DOHH2 (cell line): Measurements from ENCODE around the gene TUBA8.
"Not testable (repeated sequence)": the region's sequence is repeated elsewhere in the genome, so short reads cannot be mapped to it uniquely, and the experiment has no call there.

Experiments used
- H3F3A ChIP-seq: fragments of 200-600 bp; sonication (generic), shearing (Covaris generic); 2 replicates; pipeline ENCODE4 v1.6.0; 2016; ENCODE audit warnings: antibody characterized with exemption, mild to moderate bottlenecking; ENCODE audit not compliant: control insufficient read depth, insufficient read depth
- H3K27ac ChIP-seq: fragments of 200-600 bp; sonication (generic); 2 replicates; pipeline ENCODE4 v1.5.1; 2014; ENCODE audit warnings: low read depth, mild to moderate bottlenecking, low read length, moderate library complexity
- H3K27me3 ChIP-seq: fragments of 200-600 bp; sonication (generic); 2 replicates; pipeline ENCODE4 v1.6.1; 2014; ENCODE audit warnings: mild to moderate bottlenecking, low read length, mixed read lengths; ENCODE audit not compliant: control insufficient read depth
- H3K36me3 ChIP-seq: fragments of 200-600 bp; sonication (generic); 2 replicates; pipeline ENCODE4 v1.6.1; 2014; ENCODE audit warnings: mild to moderate bottlenecking, low read length, moderate library complexity, mixed read lengths; ENCODE audit not compliant: control insufficient read depth
- H3K4me1 ChIP-seq: fragments of 200-600 bp; sonication (generic); 2 replicates; pipeline ENCODE4 v1.6.1; 2014; ENCODE audit warnings: mild to moderate bottlenecking, low read length, mixed read lengths; ENCODE audit not compliant: control insufficient read depth
- H3K4me2 ChIP-seq: fragments of 200-600 bp; sonication (generic); 2 replicates; pipeline ENCODE4 v1.6.0; 2014; ENCODE audit warnings: mild to moderate bottlenecking, low read length, moderate library complexity
- H3K4me3 ChIP-seq: fragments of 200-600 bp; sonication (generic); 2 replicates; pipeline ENCODE4 v1.5.1; 2014; ENCODE audit warnings: mild to moderate bottlenecking, low read length, mixed read lengths
- H3K79me2 ChIP-seq: fragments of 200-600 bp; sonication (generic); 2 replicates; pipeline ENCODE4 v1.6.1; 2014; ENCODE audit warnings: mild to moderate bottlenecking, low read length, mixed read lengths; ENCODE audit not compliant: control insufficient read depth
- H3K9me2 ChIP-seq: fragments of 200-600 bp; sonication (generic); replicated peaks from 2 replicates; pipeline ENCODE4 v1.6.1; 2014; ENCODE audit warnings: mild to moderate bottlenecking, low read length, mixed read lengths; ENCODE audit not compliant: control insufficient read depth
- H3K9me3 ChIP-seq: fragments of 200-600 bp; sonication (generic); 2 replicates; pipeline ENCODE4 v1.6.1; 2014; ENCODE audit warnings: antibody characterized with exemption, low read length, mixed read lengths; ENCODE audit not compliant: control insufficient read depth, insufficient read depth
- H4K20me1 ChIP-seq: fragments of 200-600 bp; sonication (generic); 2 replicates; pipeline ENCODE4 v1.6.0; 2014; ENCODE audit warnings: low read depth, mild to moderate bottlenecking, antibody characterized with exemption, low read length, moderate library complexity; ENCODE audit not compliant: control insufficient read depth, insufficient read depth
- EZH2phosphoT487 ChIP-seq: fragments of 200-600 bp; sonication (generic); IDR thresholded peaks from 2 replicates; pipeline ENCODE4 v1.6.1; 2017; ENCODE audit warnings: borderline replicate concordance, mild to moderate bottlenecking, antibody characterized with exemption, low read length, moderate library complexity, mixed read lengths
- TF ChIP-seq, protein P1 (sequence below): fragments of 200-600 bp; sonication (generic); IDR thresholded peaks from one replicate; pipeline ENCODE4 v1.5.1; 2014; ENCODE audit warnings: antibody characterized with exemption, mild to moderate bottlenecking, low read depth, low read length; ENCODE audit not compliant: poor library complexity, severe bottlenecking

TUBA8 gene

DNA sequence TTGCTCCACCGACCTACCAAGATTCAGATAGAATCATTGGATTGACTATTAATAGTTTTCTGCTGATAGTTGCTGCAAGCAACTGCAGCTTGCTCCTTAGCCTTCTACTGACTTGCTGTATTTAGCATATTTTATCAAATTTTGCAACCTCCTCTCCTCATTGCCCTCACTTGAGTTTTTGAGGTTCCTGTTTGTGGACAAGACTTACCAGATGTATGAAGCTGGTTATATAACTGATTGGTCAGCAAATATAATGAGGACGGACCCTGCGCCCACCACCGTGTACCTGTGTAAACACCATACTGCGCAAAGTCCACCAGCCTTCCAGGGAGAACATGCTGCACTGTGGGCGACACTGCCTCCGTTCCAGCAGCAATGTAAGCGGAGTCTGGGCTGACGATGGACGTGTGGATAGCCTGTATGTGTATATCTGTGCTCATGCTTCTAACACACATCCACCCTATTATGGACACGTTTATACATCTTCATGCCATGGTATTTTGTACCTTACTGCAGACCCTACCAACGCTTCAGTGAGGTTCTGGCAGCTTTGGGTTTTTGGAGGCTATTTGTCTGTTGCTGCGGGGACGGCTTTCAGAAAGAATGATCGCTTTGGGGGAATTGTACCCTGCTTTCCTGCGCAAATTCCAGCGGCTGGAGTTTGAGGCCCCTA is 37.8 kb downstream of the TUBA8 start:
- Histone ChIP-seq H3K79me2 (no peaks in the 10 kb centered on the region), H3K36me3 (no peaks in the 10 kb centered on the region), H3K27me3 (peaks cover 30% of the 10 kb centered on the region), H3K4me1 (peaks cover 5% of the 10 kb centered on the region), H3K9me3 (no peaks in the 10 kb centered on the region), H4K20me1 (no peaks in the 10 kb centered on the region), H3K4me3 (no peak overlapping the region), H3K9me2 (no peaks in the 10 kb centered on the region), H3K27ac (no peak overlapping the region), H3K4me2 (no peak overlapping the region), H3F3A (peaks cover 6% of the 10 kb centered on the region; the same call in 1 of the 2 replicates)
- TF ChIP-seq, protein P1, sequence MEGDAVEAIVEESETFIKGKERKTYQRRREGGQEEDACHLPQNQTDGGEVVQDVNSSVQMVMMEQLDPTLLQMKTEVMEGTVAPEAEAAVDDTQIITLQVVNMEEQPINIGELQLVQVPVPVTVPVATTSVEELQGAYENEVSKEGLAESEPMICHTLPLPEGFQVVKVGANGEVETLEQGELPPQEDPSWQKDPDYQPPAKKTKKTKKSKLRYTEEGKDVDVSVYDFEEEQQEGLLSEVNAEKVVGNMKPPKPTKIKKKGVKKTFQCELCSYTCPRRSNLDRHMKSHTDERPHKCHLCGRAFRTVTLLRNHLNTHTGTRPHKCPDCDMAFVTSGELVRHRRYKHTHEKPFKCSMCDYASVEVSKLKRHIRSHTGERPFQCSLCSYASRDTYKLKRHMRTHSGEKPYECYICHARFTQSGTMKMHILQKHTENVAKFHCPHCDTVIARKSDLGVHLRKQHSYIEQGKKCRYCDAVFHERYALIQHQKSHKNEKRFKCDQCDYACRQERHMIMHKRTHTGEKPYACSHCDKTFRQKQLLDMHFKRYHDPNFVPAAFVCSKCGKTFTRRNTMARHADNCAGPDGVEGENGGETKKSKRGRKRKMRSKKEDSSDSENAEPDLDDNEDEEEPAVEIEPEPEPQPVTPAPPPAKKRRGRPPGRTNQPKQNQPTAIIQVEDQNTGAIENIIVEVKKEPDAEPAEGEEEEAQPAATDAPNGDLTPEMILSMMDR, result no peak
- no peak for TF ChIP-seq EZH2phosphoT487

- no peak overlapping the region for H3K4me3 ChIP-seq
- no peak for TF ChIP-seq EZH2phosphoT487
- TF ChIP-seq, protein P1, result no peak
- H3K27ac ChIP-seq, result no peak overlapping the region
- peaks cover 31% of the 10 kb centered on the region for H3K27me3 ChIP-seq
- H3K9me2 ChIP-seq, result no peaks in the 10 kb centered on the region
- H3K9me3 ChIP-seq, result no peaks in the 10 kb centered on the region
- H3K79me2 ChIP-seq, result no peaks in the 10 kb centered on the region
- H3K4me1 ChIP-seq, result peaks cover 5% of the 10 kb centered on the region
- H3K36me3 ChIP-seq, result no peaks in the 10 kb centered on the region
- H3K4me2 ChIP-seq, result no peak overlapping the region
- peaks cover 4% of the 10 kb centered on the region; the same call in 1 of the 2 replicates for H3F3A ChIP-seq
- no peaks in the 10 kb centered on the region for H4K20me1 ChIP-seq
Observed at GRCh38 chr22:18152519-18152918, 41.9 kb downstream of the TUBA8 start.

DNA sequence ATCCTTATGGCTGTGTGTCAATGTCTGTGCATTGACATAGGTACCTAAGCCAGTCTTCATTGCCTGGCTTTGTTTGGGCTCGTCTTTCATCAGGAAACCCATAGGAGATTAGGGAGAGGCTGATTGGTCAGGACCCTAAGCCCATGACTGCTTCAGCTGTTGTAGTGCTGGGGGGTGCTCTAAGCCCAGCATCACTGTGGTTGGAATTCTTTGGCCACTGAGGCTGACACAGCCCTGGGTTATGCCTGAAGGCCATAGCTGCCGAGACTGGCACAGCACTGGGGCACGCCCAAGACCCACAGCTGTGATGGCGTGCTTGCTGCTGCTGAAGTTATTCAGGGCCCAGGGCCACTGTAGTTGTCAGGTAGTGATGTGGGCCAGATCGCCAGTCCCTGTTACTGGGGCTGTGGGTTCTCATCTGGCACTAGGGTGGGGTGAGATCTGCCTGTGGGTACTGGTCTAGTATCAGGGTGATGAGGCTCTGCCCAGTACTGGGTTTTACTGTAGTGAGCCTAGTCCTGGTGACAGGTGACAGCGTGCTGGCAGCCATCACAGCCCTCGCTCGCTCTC is 44.3 kb downstream of the TUBA8 start:
- Histone ChIP-seq H3K9me3 (no peaks in the 10 kb centered on the region), H3F3A (peaks cover 4% of the 10 kb centered on the region; the same call in 1 of the 2 replicates), H3K4me2 (no peak overlapping the region), H3K4me1 (no peaks in the 10 kb centered on the region; the same call in 1 of the 2 replicates), H3K9me2 (no peaks in the 10 kb centered on the region), H3K27me3 (peaks cover 17% of the 10 kb centered on the region), H3K4me3 (no peak overlapping the region), H3K79me2 (no peaks in the 10 kb centered on the region), H3K36me3 (no peaks in the 10 kb centered on the region), H3K27ac (no peak overlapping the region), H4K20me1 (no peaks in the 10 kb centered on the region)
- TF ChIP-seq, protein P1, result no peak
- no peak for TF ChIP-seq EZH2phosphoT487

- not testable (repeated sequence) for H3K36me3 ChIP-seq, H3K9me3 ChIP-seq, H3K79me2 ChIP-seq, H3K4me1 ChIP-seq, H3F3A ChIP-seq, H3K9me2 ChIP-seq, H3K4me3 ChIP-seq, H4K20me1 ChIP-seq, H3K4me2 ChIP-seq, H3K27ac ChIP-seq
- H3K27me3 ChIP-seq, result peaks cover 13% of the 10 kb centered on the region
Observed at GRCh38 chr22:18155546-18155945, 44.9 kb downstream of the TUBA8 start.
